Adipocyte (in vitro differentiated cells): Measurements from ENCODE around the gene SOX18.

Experiments used
- DNase-seq: peaks from one replicate; pipeline ENCODE4 v3.0.0-alpha.2; 2015; ENCODE audit warnings: low read depth
- H3K27me3 ChIP-seq: replicated peaks from 2 replicates; pipeline ENCODE4 v1.7.0; 2013; ENCODE audit warnings: mild to moderate bottlenecking, low read length, moderate library complexity; ENCODE audit not compliant: control insufficient read depth, insufficient read depth
- H3K36me3 ChIP-seq: 2 replicates; pipeline ENCODE4 v1.7.0; 2013; ENCODE audit warnings: low read length, mild to moderate bottlenecking, moderate library complexity; ENCODE audit not compliant: control insufficient read depth, insufficient read depth, severe bottlenecking
- H3K4me1 ChIP-seq: 2 replicates; pipeline ENCODE4 v1.7.0; 2013; ENCODE audit warnings: mild to moderate bottlenecking, low read length, moderate library complexity; ENCODE audit not compliant: control insufficient read depth, insufficient read depth
- H3K4me3 ChIP-seq: 2 replicates; pipeline ENCODE4 v1.7.0; 2013; ENCODE audit warnings: mild to moderate bottlenecking, low read length, moderate library complexity
- H3K9ac ChIP-seq: 2 replicates; pipeline ENCODE4 v1.7.0; 2013; ENCODE audit warnings: mild to moderate bottlenecking, low read length, moderate library complexity
- H3K9me3 ChIP-seq: 2 replicates; pipeline ENCODE4 v1.7.0; 2013; ENCODE audit warnings: mild to moderate bottlenecking, low read length, moderate library complexity; ENCODE audit not compliant: control insufficient read depth

The SOX18 gene

GRCh38 chr20:64003960-64004725, 45.3 kb downstream of the SOX18 start:
- H3K36me3 ChIP-seq = peaks cover 69% of the 10 kb centered on the region
- no peak for DNase-seq
- H3K27me3 ChIP-seq = no peaks in the 10 kb centered on the region
- no peak overlapping the region for H3K4me3 ChIP-seq
- no peaks in the 10 kb centered on the region for H3K9me3 ChIP-seq
- H3K9ac ChIP-seq = no peak overlapping the region
- peaks cover 10% of the 10 kb centered on the region for H3K4me1 ChIP-seq

- H3K9me3 ChIP-seq = no peaks in the 10 kb centered on the region
Measured at GRCh38 chr20:64001607-64002011, 47.8 kb downstream of the SOX18 start.

GRCh38 chr20:64000906-64001305, 48.5 kb downstream of the SOX18 start:
- no peak overlapping the region for H3K9ac ChIP-seq
- no peak overlapping the region for H3K4me3 ChIP-seq
- no peak for DNase-seq
- peaks cover 9% of the 10 kb centered on the region for H3K4me1 ChIP-seq
- H3K27me3 ChIP-seq = no peaks in the 10 kb centered on the region
- peaks cover 76% of the 10 kb centered on the region for H3K36me3 ChIP-seq
- no peaks in the 10 kb centered on the region for H3K9me3 ChIP-seq

More at GRCh38 chr20:64001607-64002011, 47.8 kb downstream of the SOX18 start:
- Histone ChIP-seq H3K9ac (no peak overlapping the region), H3K4me3 (no peak overlapping the region), H3K4me1 (peaks cover 10% of the 10 kb centered on the region), H3K36me3 (peaks cover 72% of the 10 kb centered on the region), H3K27me3 (no peaks in the 10 kb centered on the region)
- DNase-seq = no peak
